Heart left ventricle (tissue), 16 donors: ENCODE results near the gene NPBWR2. TPM values are rescaled to one million over a fixed set of nuclear protein-coding genes. Genes with fewer than 3 reads are reported as not detected.

Experiments used
- ATAC-seq, 4 donors: fragments of 200-7000 bp; cut with Tn5 transposase; one replicate each; pipeline ENCODE4 v1.9.1; 2020 to 2022; ENCODE audit warnings: moderate library complexity in 4 of 4, mild to moderate bottlenecking in 3 of 4, moderate number of reproducible peaks in 1 of 4
- DNase-seq, 5 donors: peaks; one replicate each; pipeline ENCODE4 v3.0.0-alpha.2; 2020
- H3K27ac ChIP-seq, 12 donors: fragments of 200-600 bp; sonication (generic) in 4 of 12; one replicate each; pipeline versions ENCODE4 v1.5.0 to v1.8.0; 2016 to 2022; ENCODE audit warnings: mild to moderate bottlenecking in 2 of 12
- H3K27me3 ChIP-seq, 9 donors: fragments of 200-600 bp; sonication (generic) in 2 of 9; one replicate each; pipeline versions ENCODE4 v1.5.1 to v1.8.0; 2016 to 2022; ENCODE audit warnings: mild to moderate bottlenecking in 3 of 9
- H3K36me3 ChIP-seq, 9 donors: fragments of 200-600 bp; sonication (generic) in 2 of 9; one replicate each; pipeline versions ENCODE4 v1.5.0 to v1.8.0; 2018 to 2022; ENCODE audit warnings: mild to moderate bottlenecking in 2 of 9
- H3K4me1 ChIP-seq, 12 donors: fragments of 200-600 bp; sonication (generic) in 4 of 12; one replicate each; pipeline versions ENCODE4 v1.5.0 to v1.8.0; 2016 to 2022; ENCODE audit warnings: mild to moderate bottlenecking in 3 of 12
- H3K4me3 ChIP-seq, 12 donors: fragments of 200-600 bp; sonication (generic) in 4 of 12; one replicate each; pipeline versions ENCODE4 v1.5.0 to v1.8.0; 2017 to 2022; ENCODE audit warnings: mild to moderate bottlenecking in 9 of 12, moderate library complexity in 4 of 12
- H3K9me3 ChIP-seq, 12 donors: fragments of 200-600 bp; sonication (generic) in 4 of 12; one replicate each; pipeline versions ENCODE4 v1.5.0 to v1.8.0; 2016 to 2022; ENCODE audit warnings: mild to moderate bottlenecking in 1 of 12
- CTCF ChIP-seq, 12 donors: fragments of 200-600 bp; sonication (generic) in 4 of 12; IDR thresholded peaks; one replicate each; pipeline versions ENCODE4 v1.5.0 to v1.8.0; 2018 to 2022; ENCODE audit warnings: antibody characterized with exemption in 12 of 12, mild to moderate bottlenecking in 5 of 12
- POLR2A ChIP-seq, 2 donors: fragments of 450-650 bp; IDR thresholded peaks; one replicate each; pipeline ENCODE4 v1.6.1; 2017; ENCODE audit warnings: antibody characterized with exemption in 2 of 2, mild to moderate bottlenecking in 2 of 2, moderate library complexity in 2 of 2
- WGBS, 4 donors: extraction: QIAGEN DNeasy Blood & Tissue Kit in 2 of 4; methylation state at CpG; one replicate each; pipeline versions ENCODE4 v1.1.5 to v1.1.7; 2013 to 2018; 5-methylcytosine and 5-hydroxymethylcytosine counted together
- intact Hi-C, 10 donors: fragments of 100-400 bp; cut with DNase I; formaldehyde crosslinking; loops; one replicate each; pipeline versions ENCODE4 v1.11.1 to v1.14.2; 2022
- polyA plus RNA-seq, 2 donors: library from polyadenylated mRNA; stranded (reverse); fragments of 200-250 nt; gene quantifications; one replicate each; pipeline ENCODE4 v1.2.3, GENCODE V29; 2013
- total RNA-seq, 9 donors: library from RNA; depleted of rRNA in 2 of 9; stranded (reverse); fragments of >200 nt in 2 of 9; fragmentation: NEBNext Ultra II Directional in 3 of 9; extraction: Animal tissue kit (Norgen Biotek cat#: 25700) in 3 of 9; gene quantifications; one replicate each; pipeline versions ENCODE4 v1.1.0 to v1.2.4, GENCODE V29; 2016 to 2023
- donor health status: ischemic (EF 13 %, LVEDD 7.1; RV severe dilation, severe dysfunction).
- donor health status: healthy with polysubstance abuse.
- donor health status: DM: no; HTN: yes; CAD: no.
- donor health status: DM: no; HTN: no; CAD: no.
- donor health status: ischemic (EF 25% LVEDD 6.9; RV normal size, moderate dysfunction).
- donor health status: ischemic (EF 25% LVEDD 5.7; RV mildly dilated, moderate dysfunction).
- donor health status: healthy.
- donor health status: DM: yes; HTN: yes; CAD: no.
- donor health status: ischemic (EF 35%, LVEDD 5.7; RV mildly dilated, moderate dysfunction).
- donor health status: nonischemic (EF 11% LVEDD 7.7; RV severe dilation, severe dysfunction).
- donor health status: DM: yes; HTN: yes; CAD: no.
- donor health status: PGD.
- donor health status: ischemic (EF 29% LVEDD 5.4; RV normal size, mild dysfunction).
- donor health status: nonischemic (EF 23%, LVEDD 6.1; RV moderate dilation, normal function).

The NPBWR2 gene
- total and polyA plus RNA-seq, 11 donors = not detected

GRCh38 chr20:64151633-64152530 is 44.5 kb upstream of the NPBWR2 start:
- Histone ChIP-seq H3K27ac (no peak overlapping the region), H3K4me1 (no peaks in the 10 kb centered on the region), H3K36me3 (no peaks in the 10 kb centered on the region), H3K9me3 (no peaks in the 10 kb centered on the region), H3K27me3 (peaks cover 0 to 38% (median 2%) of the 10 kb centered on the region in 9 donors), H3K4me3 (no peak overlapping the region)
- intact Hi-C loops = no loop called here
- TF ChIP-seq CTCF (IDR thresholded peaks at IDR 0.05) (no peak), POLR2A (IDR thresholded peaks at IDR 0.05) (no peak)
- DNase-seq (peak in 2 of 5 donors; percentile 4 to 20), ATAC-seq (no peak)
- 68 to 79% (median 70%) methylated on average over 18 to 24 of the region's 24 CpGs for WGBS, 4 donors

- ATAC-seq (no peak), DNase-seq (peak in 2 of 5 donors; percentile 5 to 42)
- intact Hi-C loops = no loop called here
- H3K4me3 ChIP-seq = no peak overlapping the region
- TF ChIP-seq POLR2A (IDR thresholded peaks at IDR 0.05) (no peak), CTCF (IDR thresholded peaks at IDR 0.05) (no peak)
- H3K36me3 ChIP-seq = no peaks in the 10 kb centered on the region
- H3K4me1 ChIP-seq = no peaks in the 10 kb centered on the region
- H3K27ac ChIP-seq = no peak overlapping the region
- no peaks in the 10 kb centered on the region for H3K9me3 ChIP-seq
- 68 to 81% (median 72%) methylated on average over 13 of the region's 13 CpGs for WGBS, 4 donors
- H3K27me3 ChIP-seq = peaks cover 0 to 38% (median 2%) of the 10 kb centered on the region in 9 donors
These were observed 43.6 kb upstream of the NPBWR2 start for GRCh38 chr20:64150756-64151632.

GRCh38 chr20:64149809-64150560 is 42.6 kb upstream of the NPBWR2 start:
- intact Hi-C loops = no loop called here
- DNase-seq = peak in 2 of 5 donors; percentile 1 to 11
- Histone ChIP-seq H3K9me3 (peaks cover 0 to 7% (median 0%) of the 10 kb centered on the region in 12 donors), H3K27ac (no peak overlapping the region), H3K4me1 (no peaks in the 10 kb centered on the region), H3K4me3 (no peak overlapping the region), H3K27me3 (peaks cover 0 to 34% (median under 1%) of the 10 kb centered on the region in 9 donors), H3K36me3 (no peaks in the 10 kb centered on the region)
- no peak for ATAC-seq
- TF ChIP-seq POLR2A (IDR thresholded peaks at IDR 0.05) (no peak), CTCF (IDR thresholded peaks at IDR 0.05) (no peak)
- 89 to 93% (median 91%) methylated on average over 26 of the region's 26 CpGs for WGBS, 4 donors
